Stomach (tissue), 9 donors: ENCODE measurements around the gene PBX2. TPM values are rescaled to one million over a fixed set of nuclear protein-coding genes. Genes with fewer than 3 reads are reported as not detected.
"Not testable (repeated sequence)": the region's sequence is repeated elsewhere in the genome, so short reads cannot be mapped to it uniquely, and the experiment has no call there.

Experiments
- DNase-seq, 2 donors: peaks; one replicate each; pipeline versions ENCODE4 v3.0.0 to v3.0.0-alpha.2; 2013 to 2019
- H3K27ac ChIP-seq, 5 donors: fragments of 200-600 bp in 4 of 5; sonication (generic) in 4 of 5; one replicate each; pipeline ENCODE4 v1.5.1; 2013 to 2019; ENCODE audit warnings: mild to moderate bottlenecking in 1 of 5, moderate library complexity in 1 of 5
- H3K27me3 ChIP-seq, 3 donors: fragments of 200-600 bp; sonication (generic); one replicate each; pipeline ENCODE4 v1.5.1; 2017 to 2019; ENCODE audit warnings: mixed run types in 1 of 3
- H3K36me3 ChIP-seq, 4 donors: fragments of 200-600 bp; sonication (generic); 1 replicate in 3 of 4; 2 replicates in 1 of 4; pipeline ENCODE4 v1.5.1; 2016 to 2019
- H3K4me1 ChIP-seq, 4 donors: fragments of 200-600 bp; sonication (generic); one replicate each; pipeline ENCODE4 v1.5.1; 2016 to 2019
- H3K4me3 ChIP-seq, 4 donors: fragments of 200-600 bp; sonication (generic) in 3 of 4; one replicate each; pipeline ENCODE4 v1.5.1; 2016 to 2019; ENCODE audit warnings: mild to moderate bottlenecking in 1 of 4
- H3K9me3 ChIP-seq, 4 donors: fragments of 200-600 bp; sonication (generic); one replicate each; pipeline ENCODE4 v1.5.1; 2016 to 2019
- EP300 ChIP-seq: sonication (generic); formaldehyde crosslinking; IDR thresholded peaks from one replicate; pipeline ENCODE4 v1.6.1; 2017; ENCODE audit warnings: antibody characterized with exemption
- POLR2A ChIP-seq, 4 donors: fragments of 450-650 bp; IDR thresholded peaks; one replicate each; pipeline ENCODE4 v1.6.1; 2016; ENCODE audit warnings: antibody characterized with exemption in 4 of 4, control low read depth in 2 of 4, mild to moderate bottlenecking in 1 of 4, moderate library complexity in 1 of 4
- POLR2AphosphoS5 ChIP-seq, 3 donors: sonication (generic); formaldehyde crosslinking; IDR thresholded peaks; one replicate each; pipeline ENCODE4 v1.6.1; 2016; ENCODE audit warnings: antibody characterized with exemption in 3 of 3
- WGBS, 5 donors: extraction: QIAGEN DNeasy Blood & Tissue Kit in 3 of 5; methylation state at CpG; one replicate each; pipeline versions ENCODE4 v1.1.5 to v1.1.7; 2013 to 2018; 5-methylcytosine and 5-hydroxymethylcytosine counted together
- intact Hi-C: fragments of 100-400 bp; cut with DNase I; formaldehyde crosslinking; loops from one replicate; pipeline ENCODE4 v1.15.1; 2023; ENCODE audit warnings: low total_unique reads
- polyA plus RNA-seq, 3 donors: library from polyadenylated mRNA; stranded (reverse); fragments of 200-250 nt; gene quantifications; one replicate each; pipeline ENCODE4 v1.2.3, GENCODE V29; 2013
- total RNA-seq, 5 donors: library from RNA; depleted of rRNA; stranded (reverse); fragments of >200 nt; gene quantifications; one replicate each; pipeline versions ENCODE4 v1.1.0 to v1.2.3, GENCODE V29; 2014 to 2016
- TF ChIP-seq, protein P1 (sequence below), 7 experiments: fragments of 450-650 bp in 4 of 7; fragments of 200-600 bp in 3 of 7; sonication (generic) in 3 of 7; IDR thresholded peaks; one replicate each; pipeline ENCODE4 v1.5.1; 2016 to 2019; ENCODE audit warnings: antibody characterized with exemption in 7 of 7, control low read depth in 2 of 7, mild to moderate bottlenecking in 1 of 7
- donor health status: healthy with polysubstance abuse.
- donor health status: Bipolar disorder and iron deficiency.
- donor health status: healthy.

The PBX2 gene
- total and polyA plus RNA-seq, 8 donors, result 23.5 to 50.3 (median 35.1) TPM

DNA sequence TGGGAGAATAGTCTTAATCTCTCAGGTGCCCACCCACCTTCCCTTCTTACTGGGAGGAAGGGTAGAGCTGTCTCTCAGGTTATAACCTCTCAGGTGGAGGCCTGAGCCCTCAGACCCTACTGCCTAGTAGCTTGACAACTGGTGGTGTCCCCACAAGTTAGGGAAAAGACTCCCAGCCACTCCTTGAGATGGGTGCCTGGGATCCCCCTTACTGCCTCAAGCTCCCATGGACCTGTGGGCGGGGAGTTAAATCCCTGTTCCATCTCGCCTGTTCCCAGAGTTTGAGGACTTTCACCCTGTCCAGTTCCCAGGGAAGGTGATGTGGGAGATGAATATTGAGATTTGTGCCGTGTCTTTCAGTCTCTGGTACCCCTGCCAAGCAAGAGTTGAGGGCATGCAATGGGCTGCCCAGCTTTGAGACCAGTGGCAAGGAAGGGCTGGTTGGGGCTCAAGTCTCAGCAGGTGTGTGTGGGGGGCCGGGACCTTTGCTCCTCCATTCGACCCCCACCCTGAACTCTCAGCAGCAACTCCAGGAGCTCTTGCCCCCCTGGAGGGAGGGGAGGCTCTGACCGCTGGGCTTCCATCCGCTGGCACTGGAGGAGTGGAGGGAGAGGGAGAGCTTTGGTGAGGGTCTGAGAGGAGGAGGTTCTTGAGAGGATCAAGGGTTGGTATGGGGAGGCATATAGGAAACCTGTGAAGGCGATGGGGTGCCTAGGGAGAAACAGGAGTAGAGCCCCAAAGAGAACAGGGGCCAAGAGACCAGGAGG, 1.1 kb upstream of the PBX2 start:
- 60 to 81% (median 78%) methylated on average over 8 of the region's 8 CpGs for WGBS, 5 donors
- no peaks in the 10 kb centered on the region for H3K9me3 ChIP-seq
- peak overlapping the region; percentile 69 to 90 (median 81) for H3K4me3 ChIP-seq
- H3K27ac ChIP-seq, result peak overlapping the region; percentile 94 to 100 (median 97)
- peaks cover 44 to 86% (median 73%) of the 10 kb centered on the region in 4 donors for H3K4me1 ChIP-seq
- peak in 1 of 2 donors; percentile 40 for DNase-seq
- no peaks in the 10 kb centered on the region for H3K27me3 ChIP-seq
- intact Hi-C loops, result no loop called here
- TF ChIP-seq POLR2AphosphoS5 (IDR thresholded peaks at IDR 0.05) (no peak), EP300 (no peak), POLR2A (IDR thresholded peaks at IDR 0.05) (no peak)
- TF ChIP-seq, protein P1, sequence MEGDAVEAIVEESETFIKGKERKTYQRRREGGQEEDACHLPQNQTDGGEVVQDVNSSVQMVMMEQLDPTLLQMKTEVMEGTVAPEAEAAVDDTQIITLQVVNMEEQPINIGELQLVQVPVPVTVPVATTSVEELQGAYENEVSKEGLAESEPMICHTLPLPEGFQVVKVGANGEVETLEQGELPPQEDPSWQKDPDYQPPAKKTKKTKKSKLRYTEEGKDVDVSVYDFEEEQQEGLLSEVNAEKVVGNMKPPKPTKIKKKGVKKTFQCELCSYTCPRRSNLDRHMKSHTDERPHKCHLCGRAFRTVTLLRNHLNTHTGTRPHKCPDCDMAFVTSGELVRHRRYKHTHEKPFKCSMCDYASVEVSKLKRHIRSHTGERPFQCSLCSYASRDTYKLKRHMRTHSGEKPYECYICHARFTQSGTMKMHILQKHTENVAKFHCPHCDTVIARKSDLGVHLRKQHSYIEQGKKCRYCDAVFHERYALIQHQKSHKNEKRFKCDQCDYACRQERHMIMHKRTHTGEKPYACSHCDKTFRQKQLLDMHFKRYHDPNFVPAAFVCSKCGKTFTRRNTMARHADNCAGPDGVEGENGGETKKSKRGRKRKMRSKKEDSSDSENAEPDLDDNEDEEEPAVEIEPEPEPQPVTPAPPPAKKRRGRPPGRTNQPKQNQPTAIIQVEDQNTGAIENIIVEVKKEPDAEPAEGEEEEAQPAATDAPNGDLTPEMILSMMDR (IDR thresholded peaks at IDR 0.05), result no peak
- peaks cover 18 to 23% (median 21%) of the 10 kb centered on the region in 4 donors for H3K36me3 ChIP-seq

DNA sequence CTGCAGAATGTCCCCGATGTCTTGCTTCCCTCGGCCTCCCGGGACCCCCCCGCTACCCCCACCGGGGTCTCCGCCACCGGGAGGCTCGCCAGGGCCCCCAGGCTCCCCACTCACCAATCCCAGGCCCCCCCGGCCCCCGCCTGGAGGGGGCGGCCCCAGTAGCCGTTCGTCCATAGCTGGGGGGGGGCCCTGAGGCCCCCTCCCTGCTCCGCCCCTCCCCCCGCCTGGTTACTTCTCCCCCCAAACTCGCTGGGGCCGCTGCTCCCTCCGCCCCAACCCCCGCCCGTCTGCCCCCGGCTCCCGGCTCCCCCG, 304 bp downstream of the PBX2 start:
- Histone ChIP-seq H3K27ac (peak overlapping the region; percentile 94 to 100 (median 97)), H3K36me3 (peaks cover 18 to 26% (median 24%) of the 10 kb centered on the region in 4 donors), H3K9me3 (no peaks in the 10 kb centered on the region), H3K4me3 (peak overlapping the region; percentile 69 to 90 (median 81)), H3K27me3 (no peaks in the 10 kb centered on the region), H3K4me1 (peaks cover 43 to 90% (median 75%) of the 10 kb centered on the region in 4 donors)
- intact Hi-C loops, result no loop called here
- 0 to 13% (median 3%) methylated on average over 7 to 23 of the region's 23 CpGs for WGBS, 5 donors
- no peak for TF ChIP-seq POLR2A (IDR thresholded peaks at IDR 0.05)
- TF ChIP-seq, protein P1 (IDR thresholded peaks at IDR 0.05), result no peak
- no peak for TF ChIP-seq EP300
- TF ChIP-seq POLR2AphosphoS5 (IDR thresholded peaks at IDR 0.05), result no peak
- DNase-seq, result no peak

DNA sequence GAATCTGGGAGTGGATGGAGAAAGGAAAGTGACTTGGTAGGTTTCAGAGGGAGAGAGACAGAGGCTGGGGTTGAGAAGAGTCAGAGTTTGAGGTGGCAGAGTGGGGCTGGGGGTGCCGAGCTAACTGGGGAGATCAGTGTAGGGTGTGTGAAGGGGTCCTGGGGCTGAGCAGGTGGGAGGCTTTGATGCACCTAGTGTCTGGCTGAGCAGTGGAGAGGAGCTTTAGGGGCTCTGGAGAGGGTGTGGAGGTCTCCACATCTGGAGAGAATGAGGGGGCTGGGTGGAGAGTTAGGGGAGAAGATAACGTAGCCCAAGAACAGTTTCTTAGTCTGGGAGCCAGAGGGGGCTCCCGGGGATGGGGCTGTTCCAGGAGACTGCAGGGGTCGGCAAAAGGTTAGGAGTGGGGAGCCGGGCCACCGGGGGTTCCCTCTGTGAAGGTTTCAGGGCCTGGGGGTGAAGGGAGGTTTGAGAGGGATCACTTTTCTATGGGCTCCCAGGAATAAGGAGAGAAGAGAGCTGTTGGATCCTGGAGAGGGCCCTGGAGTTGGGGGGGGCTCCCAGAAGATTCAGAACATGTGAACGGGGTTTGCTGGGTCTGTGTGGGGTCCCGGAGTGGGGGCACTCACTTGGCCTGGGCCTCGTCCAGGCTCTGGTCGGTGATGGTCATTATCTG, 797 bp downstream of the PBX2 start:
- H3K27me3 ChIP-seq, result no peaks in the 10 kb centered on the region
- H3K27ac ChIP-seq, result peak overlapping the region; percentile 94 to 100 (median 97)
- 0 to 3% (median 2%) methylated on average over 10 of the region's 10 CpGs for WGBS, 5 donors
- peaks cover 18 to 30% (median 24%) of the 10 kb centered on the region in 4 donors for H3K36me3 ChIP-seq
- TF ChIP-seq POLR2AphosphoS5 (IDR thresholded peaks at IDR 0.05) (no peak), EP300 (no peak), POLR2A (IDR thresholded peaks at IDR 0.05) (no peak)
- TF ChIP-seq, protein P1 (IDR thresholded peaks at IDR 0.05), result no peak
- H3K4me3 ChIP-seq, result peak overlapping the region; percentile 69 to 90 (median 81)
- intact Hi-C loops, result no loop called here
- no peaks in the 10 kb centered on the region for H3K9me3 ChIP-seq
- peaks cover 41 to 90% (median 74%) of the 10 kb centered on the region in 4 donors for H3K4me1 ChIP-seq
- peak in 1 of 2 donors; percentile 49 for DNase-seq

DNA sequence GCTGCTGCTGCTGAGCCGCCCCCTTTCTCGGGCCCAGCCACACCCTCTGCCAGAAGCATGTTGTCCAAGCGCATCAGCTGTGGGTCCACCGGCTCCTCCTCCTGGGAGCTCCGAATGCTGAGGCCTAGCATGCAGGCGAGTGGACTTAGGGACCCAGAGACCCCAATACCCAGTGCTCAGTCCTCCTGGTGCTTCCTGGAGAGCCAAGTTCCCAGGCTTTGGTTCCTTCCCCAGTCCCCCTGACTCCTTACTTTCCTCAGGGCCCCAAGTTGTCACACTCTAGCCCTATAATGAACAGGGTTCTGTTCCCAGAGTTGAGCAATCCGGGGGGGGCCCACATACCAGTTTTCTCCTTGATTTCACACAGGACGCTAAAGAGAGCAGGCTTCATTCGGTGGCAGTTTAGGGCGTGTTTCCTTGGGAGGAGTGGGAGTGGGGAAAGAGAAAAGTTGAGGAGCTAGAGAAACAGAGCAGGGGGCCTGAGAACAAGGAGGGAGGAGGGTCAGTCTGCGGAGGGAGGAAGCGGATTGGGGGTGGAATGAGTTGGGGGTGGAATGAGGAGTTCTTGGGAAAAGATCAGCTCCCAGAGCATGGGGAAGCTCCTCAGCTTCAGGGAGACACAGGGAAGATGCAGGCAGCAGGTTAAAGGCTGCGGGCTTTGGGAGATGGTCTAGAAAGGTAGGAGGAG, 1.5 kb downstream of the PBX2 start:
- H3K9me3 ChIP-seq, result no peaks in the 10 kb centered on the region
- peak overlapping the region; percentile 94 to 100 (median 97) for H3K27ac ChIP-seq
- DNase-seq, result peak in 1 of 2 donors; percentile 57
- whole genome bisulfite sequencing, 5 donors, result 9 to 21% (median 18%) methylated on average over 10 to 13 of the region's 13 CpGs
- peak overlapping the region; percentile 69 to 90 (median 81) for H3K4me3 ChIP-seq
- peaks cover 18 to 37% (median 28%) of the 10 kb centered on the region in 4 donors for H3K36me3 ChIP-seq
- intact Hi-C loops, result no loop called here
- peaks cover 41 to 87% (median 74%) of the 10 kb centered on the region in 4 donors for H3K4me1 ChIP-seq
- TF ChIP-seq POLR2A (IDR thresholded peaks at IDR 0.05) (no peak), POLR2AphosphoS5 (IDR thresholded peaks at IDR 0.05) (no peak), EP300 (no peak)
- TF ChIP-seq, protein P1 (IDR thresholded peaks at IDR 0.05), result no peak
- no peaks in the 10 kb centered on the region for H3K27me3 ChIP-seq

DNA sequence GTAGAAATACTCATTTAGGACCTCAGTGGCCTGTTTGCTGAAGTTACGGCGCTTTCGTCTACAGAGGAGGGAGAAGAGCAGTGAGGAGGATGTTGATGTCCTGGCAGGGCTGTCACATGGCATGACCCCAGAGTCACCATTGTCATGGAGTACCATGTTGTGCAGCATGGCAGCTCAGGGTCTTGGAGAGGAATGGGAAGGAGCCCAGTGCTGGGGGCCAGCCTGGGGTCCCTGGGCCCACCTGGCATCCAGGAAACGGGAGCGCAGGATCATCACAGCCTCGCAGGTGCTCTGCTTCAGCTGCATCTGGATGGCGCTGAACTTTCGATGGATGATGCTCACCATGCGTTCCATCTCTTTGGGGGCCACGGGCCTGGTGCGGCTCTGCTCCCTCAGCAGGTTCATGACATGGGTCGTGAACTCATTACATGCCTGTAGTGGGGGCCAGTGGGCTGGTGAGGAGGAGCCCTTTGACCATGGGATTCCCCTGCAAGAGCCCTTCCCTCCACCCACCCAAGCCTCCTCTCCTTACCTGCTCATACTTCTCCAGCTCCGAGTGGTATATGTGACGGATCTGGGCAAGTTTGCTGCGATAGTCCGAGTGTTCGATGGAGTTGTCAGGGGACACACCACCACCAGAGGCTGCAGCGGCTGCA, 2.1 kb downstream of the PBX2 start:
- peaks cover 41 to 82% (median 70%) of the 10 kb centered on the region in 4 donors for H3K4me1 ChIP-seq
- H3K27ac ChIP-seq, result peak overlapping the region in 4 of 5 donors; percentile 94 to 100 (median 96)
- H3K36me3 ChIP-seq, result peaks cover 22 to 44% (median 35%) of the 10 kb centered on the region in 4 donors
- peak overlapping the region; percentile 69 to 90 (median 81) for H3K4me3 ChIP-seq
- 58 to 81% (median 79%) methylated on average over 16 to 18 of the region's 18 CpGs for WGBS, 5 donors
- H3K9me3 ChIP-seq, H3K27me3 ChIP-seq, intact Hi-C loops: not testable (repeated sequence)
- peak in 1 of 2 donors; percentile 14 for DNase-seq
